Glutamatergic neuron (in vitro differentiated cells): ENCODE results near the gene AGPS. TPM values are rescaled to one million over a fixed set of nuclear protein-coding genes. Genes with fewer than 3 reads are reported as not detected.

Experiments used
- DNase-seq: peaks from one replicate; pipeline ENCODE4 v3.0.0; 2022
- H3K27ac Mint-ChIP-seq: one replicate; pipeline ENCODE4 v1.8.0; 2020; ENCODE audit warnings: mild to moderate bottlenecking, mixed read lengths, inconsistent platforms; ENCODE audit not compliant: unreplicated experiment
- H3K27me3 Mint-ChIP-seq: one replicate; pipeline ENCODE4 v1.8.0; 2020; ENCODE audit warnings: mild to moderate bottlenecking, moderate library complexity, mixed read lengths, inconsistent platforms; ENCODE audit not compliant: unreplicated experiment
- H3K36me3 Mint-ChIP-seq: one replicate; pipeline ENCODE4 v1.8.0; 2020; ENCODE audit warnings: mild to moderate bottlenecking, mixed read lengths, inconsistent platforms; ENCODE audit not compliant: unreplicated experiment
- H3K4me1 Mint-ChIP-seq: one replicate; pipeline ENCODE4 v1.8.0; 2020; ENCODE audit warnings: mild to moderate bottlenecking, low read depth, mixed read lengths, inconsistent platforms; ENCODE audit not compliant: unreplicated experiment
- H3K4me3 Mint-ChIP-seq: one replicate; pipeline ENCODE4 v1.8.0; 2020; ENCODE audit warnings: mild to moderate bottlenecking, mixed read lengths, inconsistent platforms; ENCODE audit not compliant: unreplicated experiment
- H3K9me3 Mint-ChIP-seq: one replicate; pipeline ENCODE4 v1.8.0; 2020; ENCODE audit warnings: mild to moderate bottlenecking, moderate library complexity, mixed read lengths, inconsistent platforms; ENCODE audit not compliant: unreplicated experiment
- CTCF ChIP-seq: fragments of 200-600 bp; sonication (generic); IDR thresholded peaks from one replicate; pipeline ENCODE4 v1.5.0; 2021; ENCODE audit not compliant: partially characterized antibody, unreplicated experiment
- total RNA-seq: library from RNA; stranded (reverse); fragmentation: NEBNext Ultra II Directional; extraction: Animal tissue kit (Norgen Biotek cat#: 25700); gene quantifications from one replicate; pipeline ENCODE4 v1.2.1, GENCODE V29; 2021; ENCODE audit not compliant: unreplicated experiment

Gene AGPS
- total RNA-seq, 1 donor from 2014 or later, result 50.8 TPM

- peaks cover 21% of the 10 kb centered on the region for H3K4me1 Mint-ChIP-seq
- no peak for DNase-seq
- H3K9me3 Mint-ChIP-seq, result peaks cover 7% of the 10 kb centered on the region
- H3K4me3 Mint-ChIP-seq, result no peak overlapping the region
- H3K36me3 Mint-ChIP-seq, result no peaks in the 10 kb centered on the region
- H3K27me3 Mint-ChIP-seq, result peaks cover 3% of the 10 kb centered on the region
- TF ChIP-seq CTCF, result no peak
- H3K27ac Mint-ChIP-seq, result no peak overlapping the region
These were observed 4.3 kb downstream of the AGPS start for GRCh38 chr2:177396703-177397460.

- H3K9me3 Mint-ChIP-seq, result peaks cover 5% of the 10 kb centered on the region
- no peaks in the 10 kb centered on the region for H3K27me3 Mint-ChIP-seq
- no peak overlapping the region for H3K27ac Mint-ChIP-seq
- no peaks in the 10 kb centered on the region for H3K36me3 Mint-ChIP-seq
- H3K4me1 Mint-ChIP-seq, result peaks cover 19% of the 10 kb centered on the region
- no peak for TF ChIP-seq CTCF
- H3K4me3 Mint-ChIP-seq, result no peak overlapping the region
- no peak for DNase-seq
These were observed 5.1 kb downstream of the AGPS start for GRCh38 chr2:177397481-177398289.

GRCh38 chr2:177398290-177398683 is 5.7 kb downstream of the AGPS start:
- no peak for TF ChIP-seq CTCF
- peaks cover 21% of the 10 kb centered on the region for H3K4me1 Mint-ChIP-seq
- H3K27me3 Mint-ChIP-seq, result no peaks in the 10 kb centered on the region
- H3K9me3 Mint-ChIP-seq, result peaks cover 5% of the 10 kb centered on the region
- H3K27ac Mint-ChIP-seq, result no peak overlapping the region
- no peak overlapping the region for H3K4me3 Mint-ChIP-seq
- H3K36me3 Mint-ChIP-seq, result no peaks in the 10 kb centered on the region
- DNase-seq, result no peak

GRCh38 chr2:177398791-177399190 is 6.2 kb downstream of the AGPS start:
- peaks cover 18% of the 10 kb centered on the region for H3K4me1 Mint-ChIP-seq
- H3K27ac Mint-ChIP-seq, result no peak overlapping the region
- H3K4me3 Mint-ChIP-seq, result no peak overlapping the region
- no peaks in the 10 kb centered on the region for H3K36me3 Mint-ChIP-seq
- TF ChIP-seq CTCF, result no peak
- no peaks in the 10 kb centered on the region for H3K27me3 Mint-ChIP-seq
- peaks cover 5% of the 10 kb centered on the region for H3K9me3 Mint-ChIP-seq
- no peak for DNase-seq

GRCh38 chr2:177399376-177399775 is 6.8 kb downstream of the AGPS start:
- Mint-ChIP-seq H3K9me3 (peaks cover 3% of the 10 kb centered on the region), H3K4me1 (peaks cover 17% of the 10 kb centered on the region), H3K4me3 (no peak overlapping the region), H3K27me3 (no peaks in the 10 kb centered on the region), H3K27ac (no peak overlapping the region), H3K36me3 (no peaks in the 10 kb centered on the region)
- DNase-seq, result no peak
- TF ChIP-seq CTCF, result no peak
